ENCODE measurements around the gene SNED1. TPM values are rescaled to one million over a fixed set of nuclear protein-coding genes. Genes with fewer than 3 reads are reported as not detected.
A peak's percentile ranks its signal among the peaks of the same experiment; 100 is the strongest.

SNED1 gene
- total and polyA plus RNA-seq, 7 donors, result 0.69 to 37.1 (median 8.3) TPM

GRCh38 chr2:240983361-240983995 is 14.9 kb upstream of the SNED1 start:
- no peak for TF ChIP-seq EP300 (IDR thresholded peaks at IDR 0.05)
- TF ChIP-seq, protein P1, sequence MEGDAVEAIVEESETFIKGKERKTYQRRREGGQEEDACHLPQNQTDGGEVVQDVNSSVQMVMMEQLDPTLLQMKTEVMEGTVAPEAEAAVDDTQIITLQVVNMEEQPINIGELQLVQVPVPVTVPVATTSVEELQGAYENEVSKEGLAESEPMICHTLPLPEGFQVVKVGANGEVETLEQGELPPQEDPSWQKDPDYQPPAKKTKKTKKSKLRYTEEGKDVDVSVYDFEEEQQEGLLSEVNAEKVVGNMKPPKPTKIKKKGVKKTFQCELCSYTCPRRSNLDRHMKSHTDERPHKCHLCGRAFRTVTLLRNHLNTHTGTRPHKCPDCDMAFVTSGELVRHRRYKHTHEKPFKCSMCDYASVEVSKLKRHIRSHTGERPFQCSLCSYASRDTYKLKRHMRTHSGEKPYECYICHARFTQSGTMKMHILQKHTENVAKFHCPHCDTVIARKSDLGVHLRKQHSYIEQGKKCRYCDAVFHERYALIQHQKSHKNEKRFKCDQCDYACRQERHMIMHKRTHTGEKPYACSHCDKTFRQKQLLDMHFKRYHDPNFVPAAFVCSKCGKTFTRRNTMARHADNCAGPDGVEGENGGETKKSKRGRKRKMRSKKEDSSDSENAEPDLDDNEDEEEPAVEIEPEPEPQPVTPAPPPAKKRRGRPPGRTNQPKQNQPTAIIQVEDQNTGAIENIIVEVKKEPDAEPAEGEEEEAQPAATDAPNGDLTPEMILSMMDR (IDR thresholded peaks at IDR 0.05), result peak in 1 of 4 experiments; percentile 11
- Histone ChIP-seq H3K27ac (no peak overlapping the region), H3K36me3 (no peaks in the 10 kb centered on the region), H3K9me3 (peaks cover 0 to 4% (median 2%) of the 10 kb centered on the region in 4 donors), H3K4me3 (no peak overlapping the region), H3K4me1 (peaks cover 0 to 9% (median 3%) of the 10 kb centered on the region in 4 donors), H3K27me3 (peaks cover 0 to 38% (median 17%) of the 10 kb centered on the region in 3 donors)
- WGBS, 2 donors, result 4 to 7% methylated on average over 45 of the region's 45 CpGs
- DNase-seq, result peak; percentile 59
- intact Hi-C loops (cut with DNase I), result no loop called here

DNA sequence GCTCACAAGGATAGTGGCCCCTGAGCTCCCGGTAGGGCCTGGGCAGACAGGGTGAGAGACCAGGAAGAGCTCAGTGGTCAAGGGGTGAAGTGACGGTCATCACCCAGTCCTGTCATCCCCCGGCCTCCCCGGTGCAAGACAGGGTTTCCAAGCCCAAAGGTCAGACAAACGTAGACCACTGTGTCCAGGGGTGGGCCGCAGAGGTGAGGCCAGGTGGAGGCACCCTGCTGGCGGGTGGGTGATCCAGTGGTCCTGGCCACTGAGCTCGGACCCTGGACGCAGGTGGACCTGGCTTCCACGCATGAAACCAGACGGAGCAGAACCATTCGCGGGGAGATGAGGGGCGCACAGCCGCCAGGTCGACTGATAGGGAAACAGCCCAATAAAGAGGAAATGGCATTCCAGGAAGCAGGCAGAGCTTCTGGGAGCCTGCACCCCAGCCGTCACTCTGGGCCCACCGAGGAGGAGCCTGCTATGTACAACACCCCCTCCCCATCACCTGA is 14.4 kb upstream of the SNED1 start:
- intact Hi-C loops (cut with DNase I), result no loop called here
- Histone ChIP-seq H3K4me3 (no peak overlapping the region), H3K9me3 (peaks cover 0 to 4% (median 2%) of the 10 kb centered on the region in 4 donors), H3K27me3 (peaks cover 0 to 38% (median 17%) of the 10 kb centered on the region in 3 donors), H3K4me1 (peaks cover 0 to 9% (median 3%) of the 10 kb centered on the region in 4 donors), H3K27ac (no peak overlapping the region), H3K36me3 (no peaks in the 10 kb centered on the region)
- 15 to 45% methylated on average over 18 of the region's 18 CpGs for WGBS, 2 donors
- no peak for TF ChIP-seq EP300 (IDR thresholded peaks at IDR 0.05)
- no peak for TF ChIP-seq POLR2A (IDR thresholded peaks at IDR 0.05)
- TF ChIP-seq, protein P1 (IDR thresholded peaks at IDR 0.05), result no peak
- no peak for TF ChIP-seq POLR2AphosphoS5 (IDR thresholded peaks at IDR 0.05)
- peak; percentile 60 for DNase-seq

- TF ChIP-seq, protein P1 (IDR thresholded peaks at IDR 0.05), result no peak
- TF ChIP-seq POLR2AphosphoS5 (IDR thresholded peaks at IDR 0.05) (no peak), EP300 (IDR thresholded peaks at IDR 0.05) (no peak), POLR2A (IDR thresholded peaks at IDR 0.05) (no peak)
- peaks cover 0 to 38% (median 17%) of the 10 kb centered on the region in 3 donors for H3K27me3 ChIP-seq
- DNase-seq, result peak; percentile 63
- peaks cover 0 to 9% (median 3%) of the 10 kb centered on the region in 4 donors for H3K4me1 ChIP-seq
- intact Hi-C loops (cut with DNase I), result no loop called here
- peaks cover 0 to 4% (median 2%) of the 10 kb centered on the region in 4 donors for H3K9me3 ChIP-seq
- 63 to 83% methylated on average over 20 of the region's 20 CpGs for WGBS, 2 donors
- no peak overlapping the region for H3K4me3 ChIP-seq
- no peak overlapping the region for H3K27ac ChIP-seq
- no peaks in the 10 kb centered on the region for H3K36me3 ChIP-seq
Observed at GRCh38 chr2:240985881-240986786, 12.3 kb upstream of the SNED1 start.

- H3K4me1 ChIP-seq, result peaks cover 0 to 15% (median 10%) of the 10 kb centered on the region in 4 donors
- no peaks in the 10 kb centered on the region for H3K36me3 ChIP-seq
- intact Hi-C loops (cut with DNase I), result no loop called here
- H3K9me3 ChIP-seq, result peaks cover 0 to 4% (median 2%) of the 10 kb centered on the region in 4 donors
- TF ChIP-seq POLR2AphosphoS5 (IDR thresholded peaks at IDR 0.05) (peak in 1 of 4 donors; percentile 32), EP300 (IDR thresholded peaks at IDR 0.05) (no peak)
- TF ChIP-seq, protein P1 (IDR thresholded peaks at IDR 0.05), result no peak
- H3K27me3 ChIP-seq, result peaks cover 0 to 38% (median 17%) of the 10 kb centered on the region in 3 donors
- H3K27ac ChIP-seq, result no peak overlapping the region
- peak; percentile 82 for DNase-seq
- no peak overlapping the region for H3K4me3 ChIP-seq
- WGBS, 2 donors, result 14 to 38% methylated on average over 11 of the region's 11 CpGs
Observed at GRCh38 chr2:240986787-240987411, 11.5 kb upstream of the SNED1 start.

Data from sigmoid colon (tissue), 7 donors.